NCI-H460 (cell line): ENCODE measurements around the gene CHI3L1. TPM values are rescaled to one million over a fixed set of nuclear protein-coding genes. Genes with fewer than 3 reads are reported as not detected.

Experiments
- DNase-seq: peaks from one replicate; pipeline ENCODE4 v3.0.0-alpha.2; 2016; ENCODE audit warnings: low read depth; ENCODE audit errors: extremely low read depth
- total RNA-seq: library from RNA; depleted of rRNA; stranded (reverse); fragments of >200 nt; shearing (Covaris generic); gene quantifications from 2 replicates; pipeline ENCODE4 v1.2.3, GENCODE V29; 2014; rRNA removed

Gene CHI3L1
- total RNA-seq, 1 experiment from 2014 or later: not detected

DNA sequence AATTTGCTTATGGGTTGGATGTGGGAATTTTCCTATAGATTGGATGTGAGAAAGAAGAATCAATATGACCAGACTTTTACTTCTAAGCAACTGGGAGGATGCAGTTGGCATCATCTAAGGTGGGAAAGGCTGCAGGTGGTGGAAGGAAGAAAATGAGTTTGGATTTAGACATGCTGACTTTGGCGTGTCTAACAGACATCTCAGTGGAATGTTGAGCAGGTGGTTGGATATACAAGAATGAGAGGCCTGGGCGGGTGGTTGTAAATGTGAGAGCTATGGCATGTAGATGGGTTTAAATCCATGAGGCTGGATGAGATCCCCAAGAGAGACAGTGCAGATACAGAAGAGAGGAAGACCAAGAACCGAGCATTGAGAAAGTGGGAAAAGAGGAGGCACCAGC is 48.4 kb downstream of the CHI3L1 start:
- DNase-seq: no peak

DNA sequence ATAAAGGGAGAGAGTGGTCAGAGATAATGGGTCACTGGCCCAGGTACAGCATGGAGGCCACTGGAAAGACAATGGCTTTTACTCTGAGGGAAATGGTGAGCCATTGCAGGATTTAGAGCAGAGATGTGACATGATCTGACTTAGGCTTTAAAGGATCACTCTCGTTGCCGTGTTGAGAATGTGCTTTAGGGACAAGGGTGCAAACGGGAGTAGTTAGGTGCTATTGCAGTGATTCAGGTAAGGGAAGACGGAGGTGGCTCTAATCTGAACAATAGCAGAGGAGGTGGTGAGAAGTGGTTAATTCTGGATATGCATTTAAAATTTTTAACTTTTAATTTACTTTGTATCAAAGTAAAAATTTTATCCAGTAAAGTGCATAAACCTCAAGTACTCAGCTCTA is 49.2 kb downstream of the CHI3L1 start:
- no peak for DNase-seq

DNA sequence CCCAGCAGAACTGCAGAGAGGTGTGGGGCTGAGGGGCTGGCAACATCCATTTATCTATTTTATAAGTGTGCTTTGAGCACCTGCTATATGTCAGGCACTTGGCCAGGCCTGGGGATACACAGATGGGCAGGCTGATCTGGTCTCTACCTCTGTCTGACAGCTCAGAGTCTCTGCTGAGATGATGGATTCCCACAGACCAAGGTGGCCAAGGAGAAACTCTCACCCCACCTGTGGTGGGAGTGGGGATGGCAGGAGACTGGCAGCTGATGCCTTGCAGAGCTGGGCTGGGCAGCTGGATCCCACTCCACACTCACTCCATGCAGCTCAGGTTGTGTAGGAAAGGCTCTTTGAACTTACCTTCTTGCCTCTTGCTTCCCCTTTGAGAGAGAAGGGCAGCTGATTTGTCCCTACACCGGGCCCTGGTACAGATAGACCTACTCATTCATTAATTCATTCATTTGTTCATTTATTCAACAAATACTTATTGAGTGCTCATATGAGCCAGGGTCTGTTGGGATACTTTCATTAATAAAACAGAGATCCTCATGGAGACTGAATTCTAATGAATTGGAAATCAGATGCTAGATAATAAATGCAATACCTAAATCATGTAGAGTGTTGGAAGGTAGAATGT is 50.0 kb downstream of the CHI3L1 start:
- no peak for DNase-seq

DNA sequence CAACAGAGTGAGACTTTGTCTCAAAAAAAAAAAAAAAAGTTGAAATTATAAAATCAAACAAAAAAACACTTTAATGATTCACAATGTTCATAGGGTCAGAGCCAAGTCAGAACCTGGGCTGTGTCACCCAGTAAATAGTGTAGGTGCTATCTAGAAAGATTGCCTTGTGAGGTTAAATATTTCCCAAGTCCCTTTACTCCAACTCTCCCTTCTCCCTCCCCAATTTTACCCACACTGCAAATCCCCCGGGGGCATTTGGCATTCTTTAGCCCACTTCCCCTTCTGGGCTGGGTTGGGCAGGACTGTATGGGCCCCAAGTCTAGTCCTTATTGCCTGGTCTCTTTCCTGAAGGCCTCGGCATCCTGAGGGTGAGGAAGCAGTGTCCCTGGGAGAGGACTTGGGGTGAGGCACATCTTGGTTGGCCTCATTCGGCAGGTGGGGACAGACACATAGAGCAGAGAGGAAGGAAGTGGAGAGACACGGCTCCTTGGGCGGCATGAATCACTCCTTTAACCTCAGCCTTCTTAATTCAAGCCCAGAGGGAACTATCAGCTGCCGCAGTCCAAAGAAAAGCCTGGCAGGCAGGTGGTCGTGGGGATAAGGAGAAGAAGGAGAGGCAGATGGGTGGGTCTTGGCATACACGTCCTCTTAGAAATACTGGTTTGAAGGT is 50.7 kb downstream of the CHI3L1 start:
- DNase-seq: no peak

DNA sequence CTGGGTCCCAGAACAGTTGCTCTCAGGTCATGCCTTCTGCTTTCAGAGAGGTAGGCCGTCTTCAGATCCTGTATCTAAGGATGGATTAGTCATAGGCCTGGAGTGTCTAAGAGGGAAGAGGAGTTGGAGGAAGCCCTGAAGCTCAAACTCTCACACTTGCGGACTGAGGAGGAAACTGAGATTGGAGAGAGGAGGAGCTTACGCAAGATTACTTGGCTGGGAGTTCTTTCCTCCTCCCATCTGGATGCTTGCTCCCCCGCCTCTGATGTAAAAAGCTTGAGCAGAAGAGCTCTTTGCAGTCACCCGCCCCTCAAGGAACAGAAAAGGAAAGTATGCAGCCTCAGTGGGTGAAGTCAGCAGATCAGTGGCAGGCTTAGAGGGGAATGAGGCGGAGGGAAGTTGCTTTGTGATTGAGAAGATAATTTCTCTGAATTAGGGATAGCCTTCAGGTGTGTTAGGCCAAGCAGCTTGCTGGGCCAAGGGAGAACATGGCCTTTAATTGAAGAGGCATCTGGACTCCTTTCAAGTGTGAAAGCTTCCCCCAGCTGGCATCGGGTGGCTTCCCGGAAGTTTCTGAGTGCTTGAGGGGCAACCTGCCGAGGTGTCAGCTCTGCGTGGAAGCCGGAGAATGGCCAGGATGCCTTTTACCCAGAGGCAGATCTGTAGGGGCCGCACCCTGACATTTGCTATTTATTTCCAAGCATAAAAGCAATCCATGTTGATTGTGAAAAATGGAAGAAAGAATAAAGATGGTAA is 52.4 kb downstream of the CHI3L1 start:
- DNase-seq: no peak

DNA sequence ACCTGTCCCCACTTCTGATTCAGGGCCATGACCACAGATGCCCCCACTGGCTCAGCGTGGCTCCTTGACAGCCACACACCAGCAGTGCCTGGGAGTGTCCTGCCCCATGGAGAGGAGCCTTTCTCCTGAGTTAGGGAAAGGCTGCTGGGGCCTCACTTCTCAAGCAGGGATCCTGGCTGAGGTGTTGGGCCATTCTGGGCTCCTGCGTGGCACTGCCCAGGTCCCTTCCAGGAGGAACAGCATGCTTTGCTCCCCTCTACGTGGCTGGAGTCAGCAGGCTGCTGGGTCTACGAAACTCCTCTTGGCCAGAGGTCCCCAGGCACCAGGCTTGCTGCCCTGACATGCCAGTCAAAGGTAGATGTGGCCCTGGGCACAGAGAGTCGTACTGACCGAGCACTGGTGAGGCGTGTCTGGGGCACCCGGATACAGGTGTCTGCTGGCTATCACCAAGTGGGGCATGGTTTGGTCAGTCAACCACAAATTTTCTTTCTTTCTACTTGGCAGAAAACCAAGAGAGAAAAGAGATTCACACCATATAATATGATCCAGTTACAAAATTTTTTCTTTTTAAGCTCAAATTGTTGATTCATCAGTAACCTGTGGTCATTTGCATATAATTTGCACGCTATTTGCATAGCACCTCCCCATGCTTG is 54.8 kb downstream of the CHI3L1 start:
- DNase-seq: no peak

DNA sequence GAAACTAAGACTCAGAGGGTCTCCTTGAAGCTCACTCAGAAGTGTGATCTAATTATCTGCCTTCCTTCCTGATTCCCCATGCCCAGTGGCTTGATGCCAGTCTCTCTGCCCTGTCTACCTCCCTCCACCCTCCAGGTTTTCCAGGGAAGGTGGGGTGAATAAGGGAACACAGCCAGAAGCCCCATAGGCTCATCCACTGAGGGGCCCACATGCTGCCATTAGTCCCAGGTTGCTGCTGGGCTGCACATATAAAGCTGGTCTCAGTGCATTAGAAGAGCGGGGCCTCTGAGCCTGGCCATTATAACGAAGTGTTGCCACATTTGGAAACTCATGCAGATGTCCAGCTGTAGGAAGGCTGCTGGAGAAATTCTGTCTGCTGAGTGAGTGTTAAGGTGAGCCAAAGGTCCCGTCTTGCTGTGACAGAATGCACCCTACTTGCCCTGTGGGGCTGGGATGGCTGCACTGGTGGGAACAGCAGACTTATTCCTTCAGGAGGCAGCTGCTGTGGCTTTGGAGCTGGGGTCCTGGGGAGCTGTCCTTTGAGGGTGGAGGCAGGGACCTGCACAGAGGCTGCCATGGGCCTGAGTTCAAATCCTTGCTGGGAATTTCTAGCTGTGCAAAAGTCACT is 56.0 kb downstream of the CHI3L1 start:
- no peak for DNase-seq

DNA sequence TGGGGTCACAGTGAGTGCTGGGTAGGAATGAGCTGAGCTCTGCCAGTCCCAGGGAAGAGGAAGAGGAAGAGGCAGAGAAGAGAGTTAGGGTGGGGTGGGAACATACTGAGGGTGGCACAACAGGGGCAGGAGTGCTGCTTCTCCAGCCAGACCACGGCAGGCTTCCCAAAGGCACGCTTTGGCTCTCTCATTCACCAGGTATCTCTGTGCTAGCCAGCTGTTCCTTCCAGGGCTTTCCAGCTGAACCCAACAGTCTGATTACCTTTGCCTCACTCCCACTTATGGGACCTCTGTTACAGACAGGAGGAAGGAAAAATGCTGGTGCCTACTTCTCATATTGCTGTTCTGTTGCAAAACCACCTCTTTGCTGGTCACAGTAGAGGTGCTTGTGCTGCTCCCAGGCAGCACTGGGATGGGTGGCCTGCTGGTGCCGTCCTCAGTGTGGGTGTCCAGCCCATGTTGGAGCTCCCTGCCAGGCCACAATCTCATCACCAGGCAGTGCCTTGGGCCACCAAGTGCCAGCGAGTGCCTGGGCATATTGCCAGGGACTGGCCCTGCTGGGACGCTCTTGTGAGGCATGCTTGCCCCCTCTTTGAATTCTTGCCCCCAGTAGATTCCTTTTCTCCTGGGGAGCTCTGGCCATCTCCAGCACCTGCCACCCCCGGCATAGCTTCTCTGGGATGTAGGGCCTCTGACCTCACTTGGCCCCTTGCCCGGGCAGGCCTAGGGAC is 56.8 kb downstream of the CHI3L1 start:
- DNase-seq: no peak

Other genes starting within 250 kb of the CHI3L1 start
- 152 and 161 TPM in 2 replicates for gene ADIPOR1, start 228.4 kb downstream of the CHI3L1 start, total RNA-seq
- gene CYB5R1, start 219.4 kb downstream of the CHI3L1 start, total RNA-seq: 15.8 and 17.4 TPM in 2 replicates
- 121 and 128 TPM in 2 replicates for gene TMEM183A, start 179.3 kb downstream of the CHI3L1 start, total RNA-seq
- gene PPFIA4, start 160.2 kb downstream of the CHI3L1 start, total RNA-seq: 3.4 and 4.2 TPM in 2 replicates
- not detected in 2 replicates for gene MYOG, start 100.7 kb downstream of the CHI3L1 start, total RNA-seq
- 0.17 TPM in 1 of 2 replicates, not detected in the other for gene ADORA1, start 59.0 kb downstream of the CHI3L1 start, total RNA-seq
- not detected in 2 replicates for gene MYBPH, start 10.9 kb downstream of the CHI3L1 start, total RNA-seq
- gene CHIT1, start 43.0 kb upstream of the CHI3L1 start, total RNA-seq: not detected in 2 replicates
- 19.6 and 19.9 TPM in 2 replicates for gene BTG2, start 118.8 kb upstream of the CHI3L1 start, total RNA-seq
- gene FMOD, start 164.4 kb upstream of the CHI3L1 start, total RNA-seq: 0.38 and 0.45 TPM in 2 replicates